GM12801 (cell line): ENCODE measurements around the gene AMOTL2.

Experiments used
- CTCF ChIP-seq: IDR thresholded peaks from one replicate; pipeline ENCODE4 v1.5.1; 2011; ENCODE audit warnings: control low read depth; ENCODE audit not compliant: insufficient read length; ENCODE audit errors: extremely low read depth

Gene AMOTL2

GRCh38 chr3:134334901-134335280, 39.4 kb downstream of the AMOTL2 start:
- no peak for TF ChIP-seq CTCF

- TF ChIP-seq CTCF = no peak
Measured at GRCh38 chr3:134334231-134334900, 39.9 kb downstream of the AMOTL2 start.

- no peak for TF ChIP-seq CTCF
Measured at GRCh38 chr3:134333522-134334181, 40.6 kb downstream of the AMOTL2 start.

- TF ChIP-seq CTCF = no peak
Measured at GRCh38 chr3:134332344-134332743, 41.9 kb downstream of the AMOTL2 start.

GRCh38 chr3:134331811-134332199, 42.4 kb downstream of the AMOTL2 start:
- TF ChIP-seq CTCF = no peak

- no peak for TF ChIP-seq CTCF
Measured at GRCh38 chr3:134330883-134331810, 43.1 kb downstream of the AMOTL2 start.

- TF ChIP-seq CTCF = no peak
Measured at GRCh38 chr3:134328846-134329245, 45.4 kb downstream of the AMOTL2 start.
